Measurements from ENCODE around the gene NECTIN1. TPM values are rescaled to one million over a fixed set of nuclear protein-coding genes. Genes with fewer than 3 reads are reported as not detected.

The NECTIN1 gene
- total RNA-seq, 3 donors from 2014 or later, result 19.6 to 48.9 (median 45.1) TPM

- Histone ChIP-seq H3K4me3 (no peak overlapping the region), H3K36me3 (ENCODE audit: low read depth) (no peaks in the 10 kb centered on the region), H3K4me1 (ENCODE audit: low read depth) (no peaks in the 10 kb centered on the region), H3K9me3 (no peaks in the 10 kb centered on the region)
- intact Hi-C loops (cut with DNase I, micrococcal nuclease), result no loop called here
- no peak for TF ChIP-seq CTCF (IDR thresholded peaks at IDR 0.05)
- ATAC-seq, result peak; percentile 20
- no peak for DNase-seq
These were observed 113.2 kb downstream of the NECTIN1 start for GRCh38 chr11:119615882-119616196.

- Histone ChIP-seq H3K4me3 (no peak overlapping the region), H3K9me3 (no peaks in the 10 kb centered on the region), H3K4me1 (ENCODE audit: low read depth) (no peaks in the 10 kb centered on the region), H3K36me3 (ENCODE audit: low read depth) (no peaks in the 10 kb centered on the region)
- no peak for TF ChIP-seq CTCF (IDR thresholded peaks at IDR 0.05)
- intact Hi-C loops (cut with DNase I, micrococcal nuclease), result no loop called here
- peak; percentile 84 for ATAC-seq
- peak in 1 of 3 donors; percentile 20 for DNase-seq
These were observed 113.8 kb downstream of the NECTIN1 start for GRCh38 chr11:119615003-119615881.

DNA sequence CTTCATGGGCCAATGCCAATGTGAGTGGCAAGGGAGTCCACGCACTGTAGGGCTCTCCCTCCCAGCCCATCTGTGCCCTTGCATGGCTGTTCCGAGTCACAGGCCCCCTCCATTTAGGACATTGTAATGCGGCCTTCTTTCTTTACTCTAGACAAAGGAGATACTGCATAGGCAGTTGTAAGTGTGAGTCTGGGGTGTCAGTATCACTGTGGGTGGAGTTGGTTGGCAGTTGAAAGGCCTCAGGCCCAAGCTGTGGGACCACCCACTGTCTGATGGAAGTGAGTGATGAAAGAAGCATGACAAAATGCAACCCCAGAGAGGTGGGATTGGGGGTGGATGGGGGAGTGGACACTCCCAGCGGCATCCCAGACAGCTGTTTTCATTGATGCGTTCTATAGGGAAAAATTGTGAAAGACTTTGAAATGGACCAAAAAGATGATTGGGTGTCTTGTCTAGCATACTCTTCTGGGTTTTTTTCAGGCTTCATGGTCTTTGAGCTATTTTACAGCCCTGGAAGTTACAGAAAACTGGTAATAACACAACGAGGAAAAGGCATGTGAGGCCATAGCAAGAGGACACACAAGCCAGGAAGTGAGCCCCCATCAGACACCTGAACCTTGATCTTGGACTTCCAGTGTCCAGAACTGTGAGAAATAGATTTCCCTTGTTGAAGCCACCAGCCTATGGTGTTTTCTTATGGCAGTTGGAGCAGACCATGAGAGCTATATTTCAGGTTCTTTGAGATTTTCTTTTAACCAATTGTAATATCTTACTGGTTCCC, 114.6 kb downstream of the NECTIN1 start:
- H3K36me3 ChIP-seq (ENCODE audit: low read depth), result no peaks in the 10 kb centered on the region
- H3K4me3 ChIP-seq, result no peak overlapping the region
- no peaks in the 10 kb centered on the region for H3K4me1 ChIP-seq (ENCODE audit: low read depth)
- no peak for ATAC-seq
- intact Hi-C loops (cut with DNase I, micrococcal nuclease), result no loop called here
- no peaks in the 10 kb centered on the region for H3K9me3 ChIP-seq
- no peak for DNase-seq
- TF ChIP-seq CTCF (IDR thresholded peaks at IDR 0.05), result no peak

DNA sequence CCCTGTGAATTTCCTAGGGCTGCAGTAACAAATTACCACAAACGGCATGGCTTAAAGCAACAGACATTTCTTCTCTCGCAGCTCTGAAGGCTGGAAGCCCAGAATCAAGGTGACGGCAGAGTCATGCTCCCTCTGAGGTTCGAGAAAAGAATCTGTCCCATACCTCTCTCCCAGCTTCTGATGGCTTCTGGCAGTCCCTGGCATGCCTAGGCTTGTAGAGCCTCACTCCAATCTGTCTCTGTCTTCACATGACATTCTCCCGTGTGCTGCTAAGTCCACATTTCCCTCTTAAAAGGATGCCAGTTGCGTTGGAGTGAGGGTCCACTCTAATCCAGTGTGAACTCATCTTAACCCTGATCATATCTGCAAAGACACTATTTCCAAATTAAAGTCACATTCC, 116.2 kb downstream of the NECTIN1 start:
- H3K4me3 ChIP-seq, result no peak overlapping the region
- no peaks in the 10 kb centered on the region for H3K4me1 ChIP-seq (ENCODE audit: low read depth)
- ATAC-seq (no peak), DNase-seq (no peak)
- H3K9me3 ChIP-seq, result no peaks in the 10 kb centered on the region
- TF ChIP-seq CTCF (IDR thresholded peaks at IDR 0.05), result no peak
- H3K36me3 ChIP-seq (ENCODE audit: low read depth), result no peaks in the 10 kb centered on the region
- intact Hi-C loops (cut with DNase I, micrococcal nuclease), result no loop called here

- intact Hi-C loops (cut with DNase I, micrococcal nuclease), result no loop called here
- DNase-seq (no peak), ATAC-seq (no peak)
- H3K4me1 ChIP-seq (ENCODE audit: low read depth), result no peaks in the 10 kb centered on the region
- H3K4me3 ChIP-seq, result no peak overlapping the region
- TF ChIP-seq CTCF (IDR thresholded peaks at IDR 0.05), result no peak
- H3K36me3 ChIP-seq (ENCODE audit: low read depth), result no peaks in the 10 kb centered on the region
- H3K9me3 ChIP-seq, result no peaks in the 10 kb centered on the region
These were observed 118.1 kb downstream of the NECTIN1 start for GRCh38 chr11:119610836-119611426.
